HG02852 (cell line): ENCODE results near the gene MAGI1.
"Not testable (repeated sequence)": the region's sequence is repeated elsewhere in the genome, so short reads cannot be mapped to it uniquely, and the experiment has no call there.

ENCODE experiments used
- ATAC-seq: cut with Tn5 transposase; IDR thresholded peaks from one replicate; pipeline ENCODE4 v1.9.1; 2021; ENCODE audit warnings: mild to moderate bottlenecking, moderate library complexity; ENCODE audit not compliant: unreplicated experiment

MAGI1 gene

DNA sequence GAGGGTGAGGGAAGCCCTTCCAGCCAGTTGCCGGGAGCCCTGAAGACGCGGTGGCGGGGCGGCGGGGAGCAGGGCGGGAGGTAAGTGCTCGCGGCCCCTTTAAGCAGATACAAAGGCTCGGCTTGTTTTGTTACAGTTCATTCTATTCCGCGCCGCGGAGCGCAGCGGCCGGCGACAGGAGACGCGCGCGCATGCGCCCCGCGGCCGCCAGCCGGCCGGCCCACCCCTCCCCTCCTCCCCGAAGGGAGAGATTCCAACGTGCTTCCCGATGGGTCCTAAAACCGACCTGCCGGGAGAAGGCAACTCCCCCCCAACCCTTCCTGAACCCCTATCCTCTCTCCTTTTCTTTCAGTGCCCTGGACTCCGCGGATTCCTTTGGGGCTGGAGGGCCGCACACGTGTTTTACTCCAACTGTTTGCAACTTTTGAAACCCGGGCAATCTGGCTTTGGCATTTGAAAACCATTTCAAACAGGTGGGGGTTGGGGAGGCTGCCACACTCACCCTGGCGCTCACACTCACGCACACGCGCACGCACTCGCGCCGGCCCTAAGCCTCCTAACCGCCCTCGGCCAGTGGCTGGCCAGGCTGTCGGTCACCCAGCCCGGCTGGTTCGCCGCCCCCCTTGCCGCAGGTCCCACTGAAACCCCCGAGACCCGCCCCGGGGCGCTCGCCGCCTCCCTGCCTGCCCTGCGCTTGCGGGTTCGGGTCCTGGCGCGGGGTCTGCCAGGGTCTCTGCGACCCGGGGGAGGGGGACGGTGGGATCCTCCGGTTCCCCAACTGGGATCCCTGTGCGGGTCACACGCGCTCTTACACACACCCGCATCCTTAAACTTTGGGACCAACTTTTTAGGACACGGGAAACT lies at the start of gene MAGI1:
TSS of gene MAGI1 (minus strand) at position 193 of the 864 bp plus-strand sequence. CDS start 610 bp downstream, outside the sequence.
- ATAC-seq = peak; percentile 84

DNA sequence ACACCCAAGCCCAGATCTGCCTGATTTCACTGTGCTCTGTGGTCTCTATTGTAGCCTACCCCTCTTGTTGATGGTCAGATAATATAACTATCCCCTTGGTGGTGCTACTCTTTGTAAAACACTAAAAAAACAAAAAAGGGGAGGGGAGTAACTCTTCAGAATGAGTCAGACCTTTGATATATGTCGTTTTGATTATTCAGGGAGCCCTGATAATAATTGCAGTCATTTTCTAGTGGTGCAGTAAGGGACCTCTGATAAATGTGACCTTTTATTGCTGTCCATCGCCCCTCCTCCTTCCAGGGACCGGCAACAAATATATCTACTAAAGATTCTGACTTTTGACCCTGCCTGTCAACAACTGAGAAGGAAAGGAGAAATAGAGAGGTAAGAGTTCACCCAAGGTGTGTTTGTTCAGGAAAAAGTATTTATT lies 45.1 kb upstream of the MAGI1 start:
- no peak for ATAC-seq

DNA sequence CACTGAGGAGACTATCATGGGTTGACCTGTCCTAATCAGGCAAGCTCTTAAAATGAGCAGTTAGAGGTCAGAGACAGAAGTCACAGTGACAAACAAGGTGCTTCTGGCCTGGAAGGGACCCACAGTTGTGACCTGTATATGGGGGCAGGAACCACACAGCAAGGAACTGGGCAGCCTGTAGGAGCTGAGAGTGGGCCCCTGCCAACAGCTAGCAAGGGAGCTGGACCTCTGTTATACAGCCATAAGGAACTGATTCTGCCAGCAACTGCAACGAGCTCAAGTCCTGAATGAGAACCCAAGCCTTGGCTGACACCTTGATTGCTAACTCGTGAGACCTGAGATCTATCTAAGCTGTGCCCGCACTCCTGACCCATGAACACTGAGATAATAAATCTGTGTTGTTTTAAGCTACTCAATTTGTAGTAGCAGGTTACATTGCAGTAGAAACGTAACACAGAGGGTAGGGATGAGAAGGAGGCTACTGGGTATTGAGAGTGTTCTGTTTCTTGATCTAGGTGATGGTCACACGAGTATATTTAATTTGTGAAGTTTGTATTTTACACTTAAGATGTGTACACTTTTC lies 44.5 kb upstream of the MAGI1 start:
- no peak for ATAC-seq

DNA sequence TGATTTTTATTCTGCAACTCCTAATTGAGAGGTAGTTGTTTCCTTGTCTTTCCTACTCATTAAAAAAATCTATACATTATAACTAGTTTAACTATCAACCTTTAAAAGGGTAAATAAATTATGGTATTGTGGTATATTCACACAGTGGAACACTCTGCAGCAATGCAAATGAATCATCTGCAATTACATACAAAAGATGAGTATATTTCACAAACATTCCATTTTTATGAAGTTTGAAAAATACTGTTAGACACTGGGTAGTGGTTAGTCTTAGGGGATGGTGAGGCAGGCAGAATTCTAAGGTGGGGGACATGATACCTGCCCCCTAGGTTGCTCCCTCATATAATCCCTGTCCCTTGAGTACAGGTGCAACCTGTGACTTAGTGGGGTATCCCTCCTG lies 44.0 kb upstream of the MAGI1 start:
- no peak for ATAC-seq

DNA sequence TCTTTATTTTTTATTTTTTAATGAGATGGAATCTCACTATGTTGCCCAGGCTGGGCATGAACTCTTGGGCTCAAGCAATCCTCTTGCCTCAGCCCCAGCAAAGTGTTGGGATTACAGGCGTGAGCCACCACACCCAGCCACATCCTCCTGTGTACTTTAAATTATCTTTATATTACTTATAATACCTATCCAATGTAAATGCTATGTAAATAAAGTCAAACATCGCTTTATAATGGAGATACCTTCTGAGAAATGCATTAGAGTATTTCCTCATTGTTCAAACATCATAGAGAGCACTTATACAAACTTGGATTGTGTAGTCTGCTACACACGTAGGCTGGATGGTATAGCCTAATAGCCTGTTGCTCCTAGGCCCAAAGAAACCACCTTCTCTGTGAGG lies 41.4 kb upstream of the MAGI1 start:
- ATAC-seq = no peak

DNA sequence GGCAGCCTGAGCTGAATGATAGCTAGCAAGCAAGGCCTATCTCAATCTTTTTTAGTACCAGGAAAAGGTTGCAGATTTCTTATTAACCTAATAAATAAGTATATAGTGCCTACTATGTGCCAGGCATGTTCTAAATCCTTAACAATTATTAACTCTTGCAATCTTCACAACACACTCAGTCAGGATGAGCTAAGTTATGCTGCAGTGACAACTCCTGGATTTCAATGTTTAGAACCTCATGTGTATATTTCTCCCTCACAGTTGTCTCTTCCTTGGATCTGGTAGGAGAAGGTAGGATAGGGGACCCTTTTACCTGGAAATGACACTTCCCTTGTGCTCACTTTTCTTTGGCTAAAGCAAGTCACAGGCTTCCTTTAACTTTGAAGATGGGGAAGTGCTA lies 39.3 kb upstream of the MAGI1 start:
- no peak for ATAC-seq

DNA sequence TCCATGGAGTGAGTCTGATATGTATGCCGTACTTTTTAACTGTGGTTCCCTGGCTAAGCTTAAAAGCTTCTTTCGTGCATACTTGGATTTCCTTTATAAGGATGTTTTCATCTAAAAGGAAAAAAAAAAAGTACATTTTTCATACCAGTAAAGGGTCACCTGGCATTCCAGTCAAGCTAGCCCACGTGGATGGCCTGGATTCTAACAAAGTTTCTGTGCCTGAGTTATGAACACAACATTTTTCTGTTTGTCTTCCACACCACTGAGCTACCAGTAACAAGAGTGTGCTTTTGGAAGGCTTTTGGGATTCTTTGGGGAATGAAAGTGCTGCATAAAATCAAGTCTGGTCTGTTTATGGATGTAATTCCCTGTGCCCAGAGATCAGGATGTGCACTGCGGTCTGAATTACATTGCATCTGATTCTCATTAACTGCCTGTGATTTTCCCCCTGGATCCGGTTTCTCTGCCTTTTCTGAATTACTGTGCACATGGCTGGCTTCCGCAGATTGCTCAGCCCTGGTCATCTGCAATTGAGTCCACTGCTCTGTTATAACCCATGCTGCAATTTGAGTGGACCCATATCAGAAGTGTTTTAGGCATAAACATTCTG lies 38.2 kb upstream of the MAGI1 start:
- no peak for ATAC-seq

DNA sequence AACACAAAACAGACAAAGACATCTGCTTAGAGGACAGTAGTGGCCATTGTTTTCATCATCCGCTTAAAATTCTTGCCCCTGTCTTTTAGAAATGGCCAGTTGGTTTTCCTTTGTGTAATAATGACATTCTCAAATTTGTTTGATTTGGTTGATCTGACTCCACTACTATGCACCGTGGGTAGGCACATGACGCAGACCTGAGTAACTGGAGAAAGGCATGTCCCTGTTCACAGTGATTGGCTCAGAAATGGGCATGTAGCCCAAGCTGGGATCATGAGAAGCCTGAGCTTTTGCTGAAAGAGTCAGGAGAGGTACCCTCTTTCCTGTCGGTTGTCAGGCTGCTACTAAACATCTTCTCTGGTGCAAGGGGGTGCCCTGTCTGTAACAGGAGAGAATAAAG lies 36.6 kb upstream of the MAGI1 start:
- ATAC-seq = no peak

DNA sequence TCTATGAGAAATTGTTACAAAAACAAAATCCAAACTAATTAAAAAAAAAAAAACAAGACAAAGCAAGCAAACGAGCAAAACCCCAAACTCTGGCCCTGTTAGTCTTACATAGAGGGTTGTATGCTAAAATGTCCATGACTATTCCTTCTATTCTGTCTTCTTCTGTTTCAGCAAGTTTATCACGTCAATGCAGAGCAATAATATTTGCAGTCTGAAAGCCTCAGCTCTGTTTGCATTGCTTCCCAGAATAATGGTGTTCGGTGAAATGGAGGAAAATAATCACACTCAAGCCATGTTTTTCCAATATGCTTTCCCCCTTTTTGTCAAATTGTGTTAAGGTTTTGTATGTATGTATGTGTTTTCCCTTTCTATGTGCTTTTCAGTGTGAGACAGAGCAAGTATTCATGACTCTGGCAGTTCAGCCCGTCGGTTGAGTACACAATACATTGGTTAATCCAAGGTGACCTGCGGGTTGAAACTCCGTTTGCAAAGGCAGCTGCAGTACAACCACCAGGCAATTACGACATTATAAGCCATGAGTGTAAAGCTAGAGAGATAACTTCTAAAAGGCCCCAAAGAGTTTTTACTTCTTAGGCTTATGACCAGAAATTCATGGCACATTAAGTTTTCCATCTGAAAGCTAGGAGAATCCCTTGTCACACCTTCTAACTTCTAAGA lies 34.9 kb upstream of the MAGI1 start:
- no peak for ATAC-seq

DNA sequence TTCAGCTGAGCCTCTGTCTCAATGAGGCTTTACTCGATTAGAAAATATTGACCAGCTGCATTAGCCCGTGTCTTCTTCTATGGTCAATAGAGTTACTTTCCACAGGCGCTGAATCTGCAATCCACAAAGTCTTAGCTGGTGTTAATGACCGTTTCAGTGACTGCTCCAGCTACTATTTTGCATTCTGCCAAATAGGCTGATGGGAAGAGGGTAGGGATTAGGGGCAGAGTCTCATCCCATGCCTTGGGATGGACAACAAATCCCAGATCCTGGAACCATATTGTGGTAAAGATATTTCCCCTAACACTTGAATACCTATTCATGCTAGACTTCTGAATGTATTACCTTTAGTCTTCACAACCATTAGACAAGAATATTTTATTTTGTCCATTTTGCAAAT lies 29.5 kb upstream of the MAGI1 start:
- ATAC-seq = no peak

DNA sequence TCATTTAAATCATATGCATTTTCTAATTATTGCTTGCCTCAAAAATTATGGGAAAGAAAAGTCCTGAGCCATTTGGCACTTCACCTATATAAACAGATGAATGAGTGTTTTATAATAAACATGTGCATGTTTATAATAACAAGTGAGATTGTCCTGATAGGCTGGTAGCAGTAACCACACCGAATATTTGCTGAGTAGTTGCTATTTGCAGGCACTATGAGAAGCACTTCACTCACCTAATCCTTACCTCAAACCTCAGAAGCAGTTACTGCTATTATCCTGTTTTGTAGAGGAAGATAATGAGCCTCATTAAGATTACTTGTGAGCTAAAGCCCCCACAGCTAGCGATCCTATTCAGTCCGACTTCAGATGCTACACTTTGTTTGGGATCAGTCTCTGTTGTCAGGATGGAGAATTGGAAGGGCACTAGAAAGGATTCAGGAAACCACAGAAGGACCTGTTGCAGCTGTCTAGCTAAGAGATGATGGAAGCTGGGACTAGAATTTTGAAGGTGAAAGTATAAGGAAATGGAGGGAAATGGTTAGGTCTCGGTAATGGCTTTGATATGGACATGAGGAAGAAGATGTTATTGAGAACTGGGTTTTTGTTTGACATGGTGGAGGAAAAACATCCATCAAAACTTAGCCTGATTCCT lies 28.4 kb upstream of the MAGI1 start:
- no peak for ATAC-seq

DNA sequence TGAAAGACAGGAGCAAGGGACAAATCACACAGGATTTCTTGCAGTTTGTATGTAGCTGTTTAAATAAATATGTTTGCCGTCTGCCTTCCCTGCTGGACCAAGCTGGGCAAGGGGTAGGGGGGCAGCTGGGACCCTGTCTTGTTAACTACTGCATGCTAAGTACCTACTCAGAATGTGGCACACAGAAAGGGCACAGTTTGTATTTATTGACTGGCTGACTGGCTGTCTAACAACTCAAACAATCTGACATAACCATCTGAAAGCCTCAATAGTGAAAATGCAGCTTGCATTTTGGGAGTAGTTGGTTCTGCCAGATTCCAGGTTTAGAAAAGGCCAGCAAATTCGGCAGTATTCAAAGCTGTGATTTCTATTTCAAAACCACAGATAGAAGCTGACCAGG lies 16.6 kb upstream of the MAGI1 start:
- no peak for ATAC-seq

DNA sequence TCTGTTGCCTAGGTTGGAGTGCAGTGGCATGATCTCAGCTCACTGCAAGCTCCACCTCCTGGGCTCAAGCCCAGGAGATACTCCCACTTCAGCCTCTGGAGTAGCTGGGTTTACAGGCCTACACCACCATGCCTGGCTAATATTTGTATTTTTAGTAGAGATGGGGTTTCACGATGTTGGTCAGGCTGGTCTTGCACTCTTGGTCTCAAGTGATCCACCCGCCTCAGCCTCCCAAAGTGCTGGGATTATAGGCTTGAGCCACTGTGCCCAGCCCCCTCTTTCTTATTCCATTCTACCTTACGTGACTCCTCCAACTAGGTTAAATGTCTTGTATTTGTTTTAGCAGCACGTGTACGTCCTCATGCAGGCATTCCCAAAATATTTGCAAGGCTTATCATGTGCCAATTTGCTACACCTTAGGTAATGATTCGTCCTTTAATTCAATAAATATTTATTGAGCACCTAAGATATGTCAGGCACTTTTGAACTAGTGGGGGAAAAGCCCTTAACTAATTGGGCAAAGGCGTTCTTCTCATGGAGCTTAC lies 14.9 kb upstream of the MAGI1 start:
- no peak for ATAC-seq

DNA sequence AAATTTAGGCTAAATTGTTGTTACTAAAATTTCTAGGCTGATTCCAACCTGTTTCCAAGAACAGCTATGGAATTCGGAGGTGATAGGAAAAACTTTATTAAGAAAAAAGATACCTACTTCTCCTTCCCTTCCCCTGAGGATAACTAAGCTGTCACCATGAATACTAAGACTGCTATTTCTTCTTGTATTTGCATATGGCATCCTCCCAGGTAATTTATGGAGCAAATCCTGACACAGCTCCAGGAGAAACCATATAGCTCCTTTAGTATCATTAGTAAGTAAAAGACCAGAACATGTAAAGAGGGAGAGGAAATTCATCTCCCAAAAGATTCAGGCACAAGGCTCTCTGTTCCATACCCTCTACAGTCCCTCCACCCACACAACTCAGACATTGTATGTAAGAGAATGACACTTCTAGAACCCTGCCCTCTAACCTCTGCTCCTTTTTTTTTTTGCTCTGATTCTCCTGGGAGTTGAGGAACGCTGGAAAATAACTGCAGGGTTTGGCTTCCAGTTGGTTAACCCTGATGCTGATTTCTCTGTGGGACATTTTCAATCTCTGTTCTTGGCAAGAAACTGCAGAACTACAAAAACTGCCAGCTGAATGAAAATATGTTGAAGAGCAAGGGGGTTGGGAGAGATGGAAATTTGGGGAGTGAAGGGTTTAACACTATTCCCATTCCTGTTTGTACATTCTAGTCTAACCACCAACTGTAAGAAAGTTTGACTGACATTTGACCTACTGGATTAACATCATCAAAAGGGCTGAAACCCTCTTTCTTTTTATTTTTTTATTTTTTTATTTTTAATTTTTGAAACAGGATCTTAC lies 14.2 kb upstream of the MAGI1 start:
- ATAC-seq = no peak

DNA sequence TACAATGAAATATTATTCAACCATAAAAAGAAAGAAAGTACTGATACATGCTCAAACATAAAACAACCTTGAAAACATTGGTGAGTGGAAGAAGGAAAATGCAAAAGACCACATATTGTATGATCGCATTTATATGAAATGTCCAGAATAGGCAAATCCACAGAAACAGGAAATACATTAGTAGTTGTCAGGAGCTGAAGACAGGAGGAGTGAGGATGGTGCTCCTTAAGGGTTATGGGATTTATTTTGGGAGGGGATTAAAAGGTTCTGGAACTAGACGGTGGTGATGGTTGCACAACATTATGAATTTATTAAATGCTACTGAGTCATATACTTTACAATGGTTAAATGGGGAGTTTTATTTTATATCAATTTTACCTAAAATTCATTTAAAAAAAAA lies 12.1 kb upstream of the MAGI1 start:
- no peak for ATAC-seq

DNA sequence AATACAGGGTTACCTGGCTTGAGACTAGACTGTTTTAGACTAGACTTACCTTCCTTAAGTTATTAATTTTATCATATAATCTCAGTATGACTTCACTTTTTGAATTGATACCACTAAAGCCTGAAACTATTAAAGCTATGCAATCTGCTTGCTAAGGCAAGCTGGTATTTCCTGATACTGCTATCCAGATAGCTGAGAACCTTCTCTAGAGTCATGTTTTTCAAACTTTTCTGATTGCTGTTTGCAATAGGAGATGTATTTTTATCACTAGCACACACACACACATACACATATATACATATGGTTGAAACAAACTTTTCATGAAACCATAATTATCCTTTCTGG lies 9.3 kb upstream of the MAGI1 start:
- ATAC-seq = no peak

DNA sequence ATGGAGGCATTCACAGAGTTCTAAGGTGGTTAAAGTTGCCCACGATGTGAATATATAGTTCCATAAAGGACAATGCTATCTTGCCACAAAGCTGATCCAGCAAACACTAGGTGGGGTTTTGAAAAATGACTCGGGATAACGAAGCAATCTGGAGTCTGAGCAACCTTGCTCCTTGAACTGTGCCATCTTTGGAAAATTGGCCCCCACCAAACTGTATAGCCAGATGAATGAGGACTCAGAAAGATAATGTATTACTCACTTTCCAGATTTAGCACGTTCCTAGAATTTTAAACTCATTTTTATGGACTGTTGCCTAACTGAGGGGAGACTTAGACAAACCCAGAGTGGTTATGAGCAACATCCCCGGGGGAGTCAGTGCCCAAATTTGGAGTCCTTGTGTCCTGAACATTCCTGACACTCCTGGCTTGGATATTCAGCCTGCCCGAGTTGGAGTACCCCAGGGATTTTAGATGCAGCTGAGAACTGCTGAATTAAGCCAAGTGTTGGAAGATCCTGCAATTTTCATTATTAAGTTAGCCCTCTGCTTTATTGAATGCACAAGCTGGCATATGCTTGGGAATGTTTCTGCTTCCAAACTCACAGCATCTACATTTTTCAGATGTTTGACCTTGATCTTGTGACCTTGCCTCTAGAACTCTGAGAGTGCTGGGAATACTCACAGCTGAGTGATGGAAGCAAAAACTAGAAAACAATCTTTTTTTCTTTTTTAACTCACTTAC lies 8.8 kb upstream of the MAGI1 start:
- ATAC-seq = no peak

DNA sequence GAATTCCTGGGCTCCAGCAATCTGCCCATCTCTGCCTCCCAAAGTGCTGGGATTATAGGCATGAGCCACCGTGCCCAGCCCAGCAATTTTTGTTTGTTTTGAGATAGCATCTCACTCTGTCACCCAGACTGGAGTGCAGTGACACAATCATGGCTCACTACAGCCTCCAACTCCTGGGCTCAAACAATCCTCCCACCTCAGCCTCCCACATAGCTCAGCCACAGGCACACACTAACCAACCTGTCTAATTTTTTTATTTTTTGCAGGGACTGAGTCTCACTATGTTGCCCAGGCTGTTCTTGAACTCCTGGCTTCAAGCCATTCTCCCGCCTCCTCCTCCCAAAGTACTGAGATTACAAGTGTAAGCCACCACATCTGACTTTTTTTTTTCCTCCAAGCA lies 7.6 kb upstream of the MAGI1 start:
- ATAC-seq = not testable (repeated sequence)

DNA sequence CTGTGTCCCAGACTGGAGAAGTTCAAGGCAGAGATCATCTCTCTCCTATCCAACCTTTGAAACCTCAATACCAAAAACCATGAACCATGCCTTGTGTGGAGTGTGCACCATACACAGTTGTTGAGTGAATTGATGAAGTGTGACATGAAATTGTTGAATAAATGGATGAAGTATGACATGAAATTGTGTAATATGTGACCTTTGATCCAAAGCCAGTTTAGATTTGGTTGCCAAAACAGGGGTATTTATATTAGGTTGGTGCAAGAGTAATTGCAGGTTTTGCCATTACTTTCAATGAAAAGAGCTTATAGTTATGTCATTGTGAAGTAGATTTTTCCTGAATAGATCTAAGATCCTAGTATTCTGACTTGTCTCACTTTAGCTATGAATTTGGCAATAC lies 3.1 kb upstream of the MAGI1 start:
- ATAC-seq = no peak
